Measurements from ENCODE around the gene HPSE2. TPM values are rescaled to one million over a fixed set of nuclear protein-coding genes. Genes with fewer than 3 reads are reported as not detected.

HPSE2 gene
- total RNA-seq, 1 experiment from 2014 or later: 0.05 TPM

DNA sequence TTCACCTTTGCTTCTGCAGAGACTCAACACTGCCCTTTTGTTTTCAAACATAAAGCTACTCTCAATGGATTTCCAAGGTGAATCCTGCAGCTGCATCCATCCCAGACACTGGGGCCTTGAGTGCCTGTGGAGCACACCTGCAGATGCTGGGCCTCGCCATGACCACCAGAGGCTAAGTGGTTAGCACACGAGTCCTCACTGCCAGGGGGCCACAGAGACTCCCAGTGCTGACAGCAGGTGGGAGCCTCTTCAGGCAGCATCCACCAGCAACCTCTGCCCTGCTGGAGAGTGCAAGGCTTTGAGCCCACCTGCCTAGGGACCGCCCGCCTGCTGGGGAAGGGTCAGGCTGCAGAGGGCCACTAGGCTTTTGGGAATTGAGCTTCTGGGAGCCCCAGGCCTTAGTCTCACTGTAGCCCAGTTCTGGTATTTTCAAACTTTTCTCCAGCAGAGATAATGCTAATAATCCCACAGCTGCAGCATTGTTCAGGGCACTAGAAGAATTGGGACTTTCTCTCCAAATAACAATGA lies 779.5 kb downstream of the HPSE2 start:
- H3K4me3 ChIP-seq (replicated peaks in 1 of 2; ENCODE audit: low read depth in 1 of 2, low read length in 2 of 2): no peak overlapping the region
- H3K79me2 ChIP-seq (ENCODE audit: insufficient read depth, low read length): no peaks in the 10 kb centered on the region
- no peaks in the 10 kb centered on the region; the same call in 1 of the 2 replicates for H3K27me3 ChIP-seq (ENCODE audit: insufficient read depth, low read length)
- H3K27ac ChIP-seq (ENCODE audit: low read depth, low read length): no peak overlapping the region
- DNase-seq (ENCODE audit: low read depth, low spot score): no peak
- ChIA-PET POLR2A (no interaction called here), RAD21 (ENCODE audit: low non-redundant PET in 1 of 2, low total read pairs in 2 of 2, uncharacterized antibody in 2 of 2, unreplicated experiment in 2 of 2) (no interaction called here), CTCF (interaction anchor here (0.9 kb wide), 1 partner anchor 821 kb away, joined by 4 read pairs; no protein-coding TSS in a partner anchor)
- no peaks in the 10 kb centered on the region for H4K20me1 ChIP-seq (ENCODE audit: insufficient read depth)
- H3K36me3 ChIP-seq (ENCODE audit: control insufficient read depth in 1 of 2, insufficient read depth in 2 of 2, low read length in 2 of 2): no peaks in the 10 kb centered on the region
- TF ChIP-seq JUND (IDR thresholded peaks at IDR 0.05): no peak
- TF ChIP-seq ZFX (IDR thresholded peaks at IDR 0.05): no peak
- no peak for TF ChIP-seq RAD21 (IDR thresholded peaks at IDR 0.05; ENCODE audit: low read depth)
- no peak for TF ChIP-seq POLR2A (IDR thresholded peaks at IDR 0.05; ENCODE audit: borderline replicate concordance, extremely low read depth, insufficient read depth, insufficient read length)
- TF ChIP-seq ZNF274 (IDR thresholded peaks at IDR 0.05; ENCODE audit: low read depth, low read length): no peak
- TF ChIP-seq SRF (IDR thresholded peaks at IDR 0.05; ENCODE audit: low read depth): no peak
- no peak for TF ChIP-seq SP1 (IDR thresholded peaks at IDR 0.05; ENCODE audit: low read depth)
- no peak for TF ChIP-seq ELF1 (IDR thresholded peaks at IDR 0.05; ENCODE audit: borderline replicate concordance, low read depth)
- TF ChIP-seq, protein P1, sequence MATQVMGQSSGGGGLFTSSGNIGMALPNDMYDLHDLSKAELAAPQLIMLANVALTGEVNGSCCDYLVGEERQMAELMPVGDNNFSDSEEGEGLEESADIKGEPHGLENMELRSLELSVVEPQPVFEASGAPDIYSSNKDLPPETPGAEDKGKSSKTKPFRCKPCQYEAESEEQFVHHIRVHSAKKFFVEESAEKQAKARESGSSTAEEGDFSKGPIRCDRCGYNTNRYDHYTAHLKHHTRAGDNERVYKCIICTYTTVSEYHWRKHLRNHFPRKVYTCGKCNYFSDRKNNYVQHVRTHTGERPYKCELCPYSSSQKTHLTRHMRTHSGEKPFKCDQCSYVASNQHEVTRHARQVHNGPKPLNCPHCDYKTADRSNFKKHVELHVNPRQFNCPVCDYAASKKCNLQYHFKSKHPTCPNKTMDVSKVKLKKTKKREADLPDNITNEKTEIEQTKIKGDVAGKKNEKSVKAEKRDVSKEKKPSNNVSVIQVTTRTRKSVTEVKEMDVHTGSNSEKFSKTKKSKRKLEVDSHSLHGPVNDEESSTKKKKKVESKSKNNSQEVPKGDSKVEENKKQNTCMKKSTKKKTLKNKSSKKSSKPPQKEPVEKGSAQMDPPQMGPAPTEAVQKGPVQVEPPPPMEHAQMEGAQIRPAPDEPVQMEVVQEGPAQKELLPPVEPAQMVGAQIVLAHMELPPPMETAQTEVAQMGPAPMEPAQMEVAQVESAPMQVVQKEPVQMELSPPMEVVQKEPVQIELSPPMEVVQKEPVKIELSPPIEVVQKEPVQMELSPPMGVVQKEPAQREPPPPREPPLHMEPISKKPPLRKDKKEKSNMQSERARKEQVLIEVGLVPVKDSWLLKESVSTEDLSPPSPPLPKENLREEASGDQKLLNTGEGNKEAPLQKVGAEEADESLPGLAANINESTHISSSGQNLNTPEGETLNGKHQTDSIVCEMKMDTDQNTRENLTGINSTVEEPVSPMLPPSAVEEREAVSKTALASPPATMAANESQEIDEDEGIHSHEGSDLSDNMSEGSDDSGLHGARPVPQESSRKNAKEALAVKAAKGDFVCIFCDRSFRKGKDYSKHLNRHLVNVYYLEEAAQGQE (IDR thresholded peaks at IDR 0.05; ENCODE audit: low read depth): no peak
- TF ChIP-seq, protein P2, sequence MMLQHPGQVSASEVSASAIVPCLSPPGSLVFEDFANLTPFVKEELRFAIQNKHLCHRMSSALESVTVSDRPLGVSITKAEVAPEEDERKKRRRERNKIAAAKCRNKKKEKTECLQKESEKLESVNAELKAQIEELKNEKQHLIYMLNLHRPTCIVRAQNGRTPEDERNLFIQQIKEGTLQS (IDR thresholded peaks at IDR 0.05): no peak
- no peak for TF ChIP-seq EZH2phosphoT487 (IDR thresholded peaks at IDR 0.05; ENCODE audit: borderline replicate concordance)
- TF ChIP-seq, protein P3, sequence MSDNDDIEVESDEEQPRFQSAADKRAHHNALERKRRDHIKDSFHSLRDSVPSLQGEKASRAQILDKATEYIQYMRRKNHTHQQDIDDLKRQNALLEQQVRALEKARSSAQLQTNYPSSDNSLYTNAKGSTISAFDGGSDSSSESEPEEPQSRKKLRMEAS (IDR thresholded peaks at IDR 0.05): no peak
- no peak for TF ChIP-seq TCF7L2 (IDR thresholded peaks at IDR 0.05; ENCODE audit: borderline replicate concordance, extremely low read depth, insufficient read depth, insufficient read length)
- H2AFZ ChIP-seq (ENCODE audit: low read depth, low read length, poor library complexity, severe bottlenecking): no peak overlapping the region
- no peak overlapping the region for H3K4me2 ChIP-seq (ENCODE audit: low read length)
- H3K9me3 ChIP-seq (ENCODE audit: control insufficient read depth in 1 of 2, insufficient read depth in 1 of 2, low read depth in 1 of 2, low read length in 2 of 2): no peaks in the 10 kb centered on the region
- BruUV-seq (replicated peaks): no TSS peak
- ATAC-seq: no peak
- no peaks in the 10 kb centered on the region for H3K9me2 ChIP-seq (ENCODE audit: insufficient read depth)
- intact Hi-C loops (cut with micrococcal nuclease): no loop called here
- peaks cover 9 to 10% of the 10 kb centered on the region in 2 experiments for H3K4me1 ChIP-seq (ENCODE audit: control insufficient read depth in 1 of 2, insufficient read depth in 2 of 2, low read length in 2 of 2)
- H3K9ac ChIP-seq (ENCODE audit: low read length): no peak overlapping the region

Data from HCT116 (cell line).